Activated naive CD4-positive, alpha-beta T cell treated with anti-CD3 and anti-CD28 coated beads, Interleukin-2, amount 10 ng/mL, durations not matched to agents 7 days and 5 days (primary cell): ENCODE results near the gene SEL1L3.

Experiments
- CTCF ChIA-PET: fragments of 350-600 bp; sonication (Branson Sonifier 250); formaldehyde crosslinking; loops from one replicate; lab custom pipeline; 2021; ENCODE audit warnings: antibody characterized with exemption; lab: Charles Lee
- DNase-seq: peaks from one replicate; pipeline ENCODE4 v3.0.0-alpha.2; 2020
- H3K27ac Mint-ChIP-seq: one replicate; pipeline ENCODE4 v1.8.0; 2021; ENCODE audit warnings: mild to moderate bottlenecking, moderate library complexity, mixed read lengths
- H3K27me3 Mint-ChIP-seq: one replicate; pipeline ENCODE4 v1.8.0; 2021; ENCODE audit warnings: mild to moderate bottlenecking, mixed read lengths
- H3K36me3 Mint-ChIP-seq: one replicate; pipeline ENCODE4 v1.8.0; 2021; ENCODE audit warnings: mixed read lengths
- H3K4me1 Mint-ChIP-seq: one replicate; pipeline ENCODE4 v1.8.0; 2021; ENCODE audit warnings: mixed read lengths
- H3K4me3 Mint-ChIP-seq: one replicate; pipeline ENCODE4 v1.8.0; 2021; ENCODE audit warnings: mild to moderate bottlenecking, moderate library complexity, mixed read lengths
- H3K9me3 Mint-ChIP-seq: one replicate; pipeline ENCODE4 v1.8.0; 2021; ENCODE audit warnings: mixed read lengths

The SEL1L3 gene

GRCh38 chr4:25725870-25726269 is 136.9 kb downstream of the SEL1L3 start:
- CTCF ChIA-PET = no interaction called here

GRCh38 chr4:25723409-25723808 is 139.4 kb downstream of the SEL1L3 start:
- Mint-ChIP-seq H3K9me3 (no peaks in the 10 kb centered on the region), H3K4me3 (no peak overlapping the region), H3K27ac (no peak overlapping the region), H3K27me3 (no peaks in the 10 kb centered on the region), H3K4me1 (no peaks in the 10 kb centered on the region), H3K36me3 (no peaks in the 10 kb centered on the region)
- CTCF ChIA-PET = no interaction called here
- DNase-seq = no peak

More at GRCh38 chr4:25725870-25726269, 136.9 kb downstream of the SEL1L3 start:
- DNase-seq = no peak
- Mint-ChIP-seq H3K9me3 (no peaks in the 10 kb centered on the region), H3K27me3 (no peaks in the 10 kb centered on the region), H3K36me3 (no peaks in the 10 kb centered on the region), H3K4me1 (no peaks in the 10 kb centered on the region), H3K27ac (no peak overlapping the region), H3K4me3 (no peak overlapping the region)

DNA sequence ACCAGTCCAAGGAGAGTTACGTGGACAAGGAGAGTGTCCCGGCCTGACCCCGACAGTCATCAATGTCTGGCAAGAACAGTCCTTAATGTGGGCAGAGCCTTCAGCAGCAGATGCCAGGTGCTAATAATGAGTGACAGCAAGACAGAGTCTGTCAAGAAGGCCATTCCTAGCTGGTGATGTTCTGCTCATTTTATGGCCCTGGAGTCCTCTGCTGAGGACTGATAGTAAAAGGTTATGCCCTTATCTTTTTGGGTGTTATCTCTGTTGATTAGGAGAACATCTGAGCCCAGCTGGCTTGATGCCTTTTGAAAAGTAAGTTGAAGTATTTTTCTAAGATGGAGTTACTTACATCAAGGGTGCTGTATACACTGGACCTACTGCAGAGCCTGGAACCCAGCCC is 139.8 kb downstream of the SEL1L3 start:
- no peak for DNase-seq
- CTCF ChIA-PET = interaction anchor here (1.0 kb wide), 1 partner anchor 21 kb away, joined by 3 read pairs; no protein-coding TSS in a partner anchor
- no peaks in the 10 kb centered on the region for H3K4me1 Mint-ChIP-seq
- no peak overlapping the region for H3K4me3 Mint-ChIP-seq
- no peaks in the 10 kb centered on the region for H3K27me3 Mint-ChIP-seq
- no peaks in the 10 kb centered on the region for H3K9me3 Mint-ChIP-seq
- H3K27ac Mint-ChIP-seq = no peak overlapping the region
- no peaks in the 10 kb centered on the region for H3K36me3 Mint-ChIP-seq

DNA sequence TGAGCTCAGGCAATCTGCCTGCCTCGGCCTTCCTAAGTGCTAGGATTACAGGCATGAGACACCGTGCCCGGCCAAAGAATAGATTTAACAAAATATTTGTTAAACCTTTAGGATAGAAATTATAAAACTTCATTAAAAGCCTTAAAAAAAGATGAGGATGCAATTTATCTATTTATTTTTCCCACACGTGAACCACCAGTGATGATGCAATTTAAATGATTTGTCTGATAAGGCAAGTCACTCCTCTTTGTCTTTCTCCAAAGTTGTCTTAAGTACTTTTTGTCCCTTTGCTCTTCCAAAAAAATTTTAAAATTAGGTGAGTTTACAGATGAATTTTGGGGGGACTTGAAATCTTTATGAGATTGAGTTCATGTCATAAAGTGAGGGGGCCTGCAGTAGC is 149.0 kb downstream of the SEL1L3 start:
- CTCF ChIA-PET = no interaction called here
- Mint-ChIP-seq H3K4me1 (no peaks in the 10 kb centered on the region), H3K36me3 (no peaks in the 10 kb centered on the region), H3K9me3 (peaks cover 2% of the 10 kb centered on the region), H3K27ac (no peak overlapping the region), H3K27me3 (no peaks in the 10 kb centered on the region), H3K4me3 (no peak overlapping the region)
- no peak for DNase-seq

DNA sequence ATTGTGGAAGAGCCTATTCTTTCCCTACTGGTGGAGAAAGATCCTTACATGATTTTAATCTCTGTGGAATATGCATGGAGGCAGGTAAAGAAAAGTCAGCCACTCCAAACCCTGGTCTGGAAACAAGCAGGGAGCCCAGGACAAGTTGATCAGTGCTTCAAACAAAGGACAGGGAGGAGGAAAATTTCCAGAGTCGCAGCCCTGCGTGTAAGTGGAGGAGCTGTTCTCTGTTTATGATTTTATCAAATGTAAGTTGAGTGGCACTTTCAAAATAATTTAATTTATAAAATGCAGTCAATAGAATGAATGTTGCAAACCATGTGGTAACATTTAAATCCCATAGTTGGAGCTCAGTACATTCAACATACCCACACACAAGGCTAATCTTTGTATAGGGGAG is 150.2 kb downstream of the SEL1L3 start:
- H3K27me3 Mint-ChIP-seq = no peaks in the 10 kb centered on the region
- no peak for DNase-seq
- H3K27ac Mint-ChIP-seq = peak overlapping the region; percentile 19
- H3K4me1 Mint-ChIP-seq = no peaks in the 10 kb centered on the region
- peaks cover 2% of the 10 kb centered on the region for H3K9me3 Mint-ChIP-seq
- no peak overlapping the region for H3K4me3 Mint-ChIP-seq
- CTCF ChIA-PET = no interaction called here
- H3K36me3 Mint-ChIP-seq = no peaks in the 10 kb centered on the region

DNA sequence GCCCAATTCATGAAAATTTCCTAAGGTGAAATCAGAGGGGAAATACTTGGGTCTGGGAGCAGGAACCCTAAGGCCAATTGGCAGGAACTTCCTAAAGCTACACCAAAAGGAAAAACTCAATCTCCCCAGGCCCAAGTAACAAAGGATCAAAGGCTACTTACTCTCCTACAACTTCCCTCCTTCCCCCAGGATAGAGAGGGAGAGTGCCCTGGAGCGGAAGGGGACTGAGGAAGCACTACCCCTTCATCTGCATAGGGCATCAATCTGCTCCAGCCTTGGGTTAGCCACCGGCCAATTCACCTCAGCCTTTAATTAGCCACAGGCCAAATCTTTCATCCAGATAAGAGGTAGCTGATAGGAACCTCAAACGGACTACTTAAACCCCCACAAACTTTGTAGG is 152.2 kb downstream of the SEL1L3 start:
- peaks cover 2% of the 10 kb centered on the region for H3K9me3 Mint-ChIP-seq
- no peak for DNase-seq
- no peaks in the 10 kb centered on the region for H3K27me3 Mint-ChIP-seq
- H3K4me3 Mint-ChIP-seq = no peak overlapping the region
- CTCF ChIA-PET = no interaction called here
- H3K4me1 Mint-ChIP-seq = no peaks in the 10 kb centered on the region
- no peak overlapping the region for H3K27ac Mint-ChIP-seq
- H3K36me3 Mint-ChIP-seq = no peaks in the 10 kb centered on the region

- no peak overlapping the region for H3K27ac Mint-ChIP-seq
- no peaks in the 10 kb centered on the region for H3K27me3 Mint-ChIP-seq
- DNase-seq = no peak
- H3K9me3 Mint-ChIP-seq = peaks cover 2% of the 10 kb centered on the region
- H3K4me1 Mint-ChIP-seq = no peaks in the 10 kb centered on the region
- CTCF ChIA-PET = no interaction called here
- no peak overlapping the region for H3K4me3 Mint-ChIP-seq
- no peaks in the 10 kb centered on the region for H3K36me3 Mint-ChIP-seq
Measured at GRCh38 chr4:25704516-25704915, 158.3 kb downstream of the SEL1L3 start.

GRCh38 chr4:25703731-25704388 is 158.9 kb downstream of the SEL1L3 start:
- no peaks in the 10 kb centered on the region for H3K4me1 Mint-ChIP-seq

GRCh38 chr4:25702848-25703247 is 159.9 kb downstream of the SEL1L3 start:
- Mint-ChIP-seq H3K36me3 (no peaks in the 10 kb centered on the region), H3K4me3 (no peak overlapping the region), H3K27ac (no peak overlapping the region), H3K9me3 (no peaks in the 10 kb centered on the region), H3K4me1 (no peaks in the 10 kb centered on the region), H3K27me3 (no peaks in the 10 kb centered on the region)
- CTCF ChIA-PET = interaction anchor here (1.0 kb wide), 1 partner anchor 20 kb away, joined by 3 read pairs; no protein-coding TSS in a partner anchor
- no peak for DNase-seq

More at GRCh38 chr4:25703731-25704388, 158.9 kb downstream of the SEL1L3 start:
- no peaks in the 10 kb centered on the region for H3K9me3 Mint-ChIP-seq
- no peak for DNase-seq
- no peak overlapping the region for H3K4me3 Mint-ChIP-seq
- CTCF ChIA-PET = no interaction called here
- no peaks in the 10 kb centered on the region for H3K36me3 Mint-ChIP-seq
- no peak overlapping the region for H3K27ac Mint-ChIP-seq
- no peaks in the 10 kb centered on the region for H3K27me3 Mint-ChIP-seq

- CTCF ChIA-PET = no interaction called here
- no peaks in the 10 kb centered on the region for H3K9me3 Mint-ChIP-seq
- no peak overlapping the region for H3K4me3 Mint-ChIP-seq
- no peak overlapping the region for H3K27ac Mint-ChIP-seq
- H3K27me3 Mint-ChIP-seq = no peaks in the 10 kb centered on the region
- H3K4me1 Mint-ChIP-seq = no peaks in the 10 kb centered on the region
- DNase-seq = no peak
- H3K36me3 Mint-ChIP-seq = no peaks in the 10 kb centered on the region
Measured at GRCh38 chr4:25700661-25701060, 162.1 kb downstream of the SEL1L3 start.

DNA sequence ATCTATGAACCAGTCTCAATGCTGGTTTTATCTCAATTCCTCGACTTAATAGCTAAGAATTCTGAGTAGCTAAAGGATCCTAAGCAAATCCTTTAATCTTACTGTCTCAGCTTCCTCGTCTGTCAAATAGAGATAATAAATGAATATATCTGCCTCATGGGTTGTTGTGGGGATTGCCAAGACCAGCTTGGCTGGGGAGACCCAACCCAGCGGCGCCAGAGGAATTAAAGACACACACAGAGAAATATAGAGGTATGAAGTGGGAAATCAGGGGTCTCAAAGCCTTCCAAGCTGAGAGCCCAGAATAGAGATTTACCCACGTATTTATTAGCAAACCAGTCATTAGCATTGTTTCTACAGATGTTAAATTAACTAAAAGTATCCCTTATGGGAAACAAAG is 165.3 kb downstream of the SEL1L3 start:
- H3K27ac Mint-ChIP-seq = no peak overlapping the region
- H3K4me1 Mint-ChIP-seq = no peaks in the 10 kb centered on the region
- no peak for DNase-seq
- H3K36me3 Mint-ChIP-seq = no peaks in the 10 kb centered on the region
- no peaks in the 10 kb centered on the region for H3K27me3 Mint-ChIP-seq
- no peaks in the 10 kb centered on the region for H3K9me3 Mint-ChIP-seq
- CTCF ChIA-PET = no interaction called here
- H3K4me3 Mint-ChIP-seq = no peak overlapping the region
